ENCODE measurements around the gene BRD9.

Gene BRD9

DNA sequence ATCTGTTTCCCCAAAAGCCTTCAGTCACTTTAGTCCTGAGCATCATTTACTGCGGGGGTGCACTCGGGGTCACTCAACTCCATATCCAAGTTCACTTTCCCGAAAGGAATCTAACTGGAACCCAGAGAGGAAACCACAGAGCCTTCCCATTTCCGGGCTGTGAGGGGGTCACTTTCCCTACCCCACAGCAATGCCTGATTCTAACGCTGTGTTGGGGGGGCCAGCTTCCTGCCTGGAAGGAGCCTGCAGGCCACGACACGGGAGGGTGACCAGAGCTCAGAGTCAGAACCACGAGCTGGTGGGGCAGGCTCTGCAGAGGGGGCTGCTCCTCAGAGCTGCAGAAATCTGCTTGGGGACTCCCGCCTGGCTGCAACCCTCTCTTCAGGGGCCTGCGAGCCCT is 20.3 kb downstream of the BRD9 start:
- Histone ChIP-seq H3K4me1 (ENCODE audit: control insufficient read depth in 1 of 2, insufficient read depth in 1 of 2, low read depth in 1 of 2, low read length in 1 of 2) (no peaks in the 10 kb centered on the region), H3K27ac (no peak overlapping the region), H3K9me3 (no peaks in the 10 kb centered on the region), H3K27me3 (no peaks in the 10 kb centered on the region), H3K4me3 (ENCODE audit: low read depth in 1 of 2, low read length in 1 of 2) (no peak overlapping the region), H3K36me3 (peaks cover 100% of the 10 kb centered on the region)
- TF ChIP-seq, protein P1, sequence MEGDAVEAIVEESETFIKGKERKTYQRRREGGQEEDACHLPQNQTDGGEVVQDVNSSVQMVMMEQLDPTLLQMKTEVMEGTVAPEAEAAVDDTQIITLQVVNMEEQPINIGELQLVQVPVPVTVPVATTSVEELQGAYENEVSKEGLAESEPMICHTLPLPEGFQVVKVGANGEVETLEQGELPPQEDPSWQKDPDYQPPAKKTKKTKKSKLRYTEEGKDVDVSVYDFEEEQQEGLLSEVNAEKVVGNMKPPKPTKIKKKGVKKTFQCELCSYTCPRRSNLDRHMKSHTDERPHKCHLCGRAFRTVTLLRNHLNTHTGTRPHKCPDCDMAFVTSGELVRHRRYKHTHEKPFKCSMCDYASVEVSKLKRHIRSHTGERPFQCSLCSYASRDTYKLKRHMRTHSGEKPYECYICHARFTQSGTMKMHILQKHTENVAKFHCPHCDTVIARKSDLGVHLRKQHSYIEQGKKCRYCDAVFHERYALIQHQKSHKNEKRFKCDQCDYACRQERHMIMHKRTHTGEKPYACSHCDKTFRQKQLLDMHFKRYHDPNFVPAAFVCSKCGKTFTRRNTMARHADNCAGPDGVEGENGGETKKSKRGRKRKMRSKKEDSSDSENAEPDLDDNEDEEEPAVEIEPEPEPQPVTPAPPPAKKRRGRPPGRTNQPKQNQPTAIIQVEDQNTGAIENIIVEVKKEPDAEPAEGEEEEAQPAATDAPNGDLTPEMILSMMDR (IDR thresholded peaks at IDR 0.05) = no peak

DNA sequence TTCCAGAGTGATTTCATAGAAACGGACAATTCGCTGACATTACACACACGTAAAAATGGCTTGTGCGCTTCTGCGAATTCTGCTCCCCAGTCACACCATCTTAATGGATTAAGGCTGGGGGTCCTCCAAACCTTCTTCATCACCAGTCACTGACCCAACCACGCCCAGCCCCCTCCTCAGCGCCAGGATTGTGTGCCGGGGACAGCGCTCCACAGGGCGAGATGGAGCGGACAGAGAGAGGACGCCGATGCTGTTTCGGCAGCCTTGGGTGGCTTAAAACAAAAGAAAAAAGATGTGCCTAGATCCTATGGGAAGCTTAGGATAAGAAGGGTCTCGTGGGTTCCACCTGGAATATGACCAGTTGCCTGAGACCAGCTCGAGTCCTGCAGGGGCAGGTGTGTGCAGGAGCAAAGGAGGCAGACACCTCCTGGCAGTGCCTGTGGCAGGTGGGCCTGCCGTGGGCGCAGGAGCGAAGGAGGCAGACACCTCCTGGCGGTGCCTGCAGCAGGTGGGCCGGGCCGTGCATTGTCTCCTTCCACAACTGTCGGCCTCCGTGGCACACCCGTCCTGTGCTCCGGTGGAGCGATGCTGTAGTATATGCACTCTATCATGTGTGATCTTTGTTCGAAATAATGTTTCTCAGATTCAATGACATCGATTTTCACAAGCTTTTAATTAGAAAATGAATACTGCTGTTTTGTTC is 20.9 kb downstream of the BRD9 start:
- no peak overlapping the region for H3K27ac ChIP-seq
- TF ChIP-seq, protein P1 (IDR thresholded peaks at IDR 0.05) = no peak
- H3K36me3 ChIP-seq = peaks cover 100% of the 10 kb centered on the region

DNA sequence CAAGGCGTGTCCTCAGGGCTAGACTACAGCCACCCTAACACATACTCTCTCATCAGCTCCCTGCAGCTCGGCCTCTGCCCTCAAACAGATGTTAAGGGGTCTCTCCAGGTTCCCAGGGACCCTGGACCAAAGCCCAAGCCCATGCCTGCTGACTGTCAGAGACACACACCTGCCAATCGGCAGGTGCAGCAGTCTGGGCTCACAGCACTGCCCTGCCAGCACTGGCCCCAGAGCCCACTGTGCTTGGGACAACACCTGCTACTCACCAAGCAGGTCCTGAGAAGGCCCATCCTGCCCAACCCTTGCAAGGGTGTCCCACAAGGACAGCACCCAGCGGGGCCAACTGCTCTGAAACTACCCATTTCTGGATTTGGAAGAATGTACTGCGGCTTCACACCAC is 21.6 kb downstream of the BRD9 start:
- peaks cover 97% of the 10 kb centered on the region for H3K36me3 ChIP-seq
- TF ChIP-seq, protein P1 (IDR thresholded peaks at IDR 0.05) = no peak
- H3K4me1 ChIP-seq (ENCODE audit: control insufficient read depth in 1 of 2, insufficient read depth in 1 of 2, low read depth in 1 of 2, low read length in 1 of 2) = no peaks in the 10 kb centered on the region

More for the DNA sequence above, 20.9 kb downstream of the BRD9 start:
- H3K27me3 ChIP-seq = no peaks in the 10 kb centered on the region
- no peak overlapping the region for H3K4me3 ChIP-seq (ENCODE audit: low read depth in 1 of 2, low read length in 1 of 2)
- no peaks in the 10 kb centered on the region for H3K4me1 ChIP-seq (ENCODE audit: control insufficient read depth in 1 of 2, insufficient read depth in 1 of 2, low read depth in 1 of 2, low read length in 1 of 2)
- H3K9me3 ChIP-seq = no peaks in the 10 kb centered on the region

DNA sequence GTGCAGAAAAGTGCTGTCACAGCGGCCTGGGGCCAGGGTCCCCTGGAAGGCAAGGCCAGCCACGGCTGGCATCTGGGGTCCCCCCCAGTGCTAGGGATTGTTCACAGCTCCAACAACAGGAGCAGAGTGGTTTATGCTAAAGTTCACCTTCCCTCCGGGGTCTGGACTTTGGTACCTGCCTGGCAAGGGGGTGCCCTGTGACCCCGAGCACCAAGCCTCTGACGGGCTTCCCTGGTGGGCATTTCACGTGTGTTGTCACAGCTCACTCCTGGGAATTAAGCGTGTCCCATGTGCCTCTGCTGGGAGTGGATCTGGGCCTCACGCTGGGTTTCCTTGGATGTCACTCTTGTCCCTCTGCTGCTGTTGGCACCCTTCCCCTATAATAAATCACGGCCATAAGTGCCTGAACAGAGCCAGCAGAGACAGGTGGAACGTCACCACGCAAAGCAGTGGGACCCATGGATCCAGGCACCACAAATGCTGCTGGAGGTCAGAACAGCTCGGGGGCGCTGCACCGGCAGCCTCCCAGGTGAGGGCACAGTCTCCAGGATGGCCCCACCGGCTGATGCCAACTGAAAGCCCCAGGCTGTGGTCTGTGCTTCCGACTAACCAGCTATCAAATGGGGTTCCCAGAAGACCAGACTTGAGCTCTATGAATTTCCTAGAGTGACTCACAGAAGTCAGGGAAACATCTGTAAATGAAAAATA is 24.0 kb downstream of the BRD9 start:
- no peak overlapping the region for H3K27ac ChIP-seq
- H3K4me1 ChIP-seq (ENCODE audit: control insufficient read depth in 1 of 2, insufficient read depth in 1 of 2, low read depth in 1 of 2, low read length in 1 of 2) = no peaks in the 10 kb centered on the region
- H3K36me3 ChIP-seq = peaks cover 97% of the 10 kb centered on the region
- no peak overlapping the region for H3K4me3 ChIP-seq (ENCODE audit: low read depth in 1 of 2, low read length in 1 of 2)
- no peaks in the 10 kb centered on the region for H3K9me3 ChIP-seq
- no peaks in the 10 kb centered on the region for H3K27me3 ChIP-seq
- TF ChIP-seq, protein P1 (IDR thresholded peaks at IDR 0.05) = no peak

More for the DNA sequence above, 21.6 kb downstream of the BRD9 start:
- no peak overlapping the region for H3K4me3 ChIP-seq (ENCODE audit: low read depth in 1 of 2, low read length in 1 of 2)
- H3K27ac ChIP-seq = no peak overlapping the region
- no peaks in the 10 kb centered on the region for H3K27me3 ChIP-seq
- H3K9me3 ChIP-seq = no peaks in the 10 kb centered on the region

DNA sequence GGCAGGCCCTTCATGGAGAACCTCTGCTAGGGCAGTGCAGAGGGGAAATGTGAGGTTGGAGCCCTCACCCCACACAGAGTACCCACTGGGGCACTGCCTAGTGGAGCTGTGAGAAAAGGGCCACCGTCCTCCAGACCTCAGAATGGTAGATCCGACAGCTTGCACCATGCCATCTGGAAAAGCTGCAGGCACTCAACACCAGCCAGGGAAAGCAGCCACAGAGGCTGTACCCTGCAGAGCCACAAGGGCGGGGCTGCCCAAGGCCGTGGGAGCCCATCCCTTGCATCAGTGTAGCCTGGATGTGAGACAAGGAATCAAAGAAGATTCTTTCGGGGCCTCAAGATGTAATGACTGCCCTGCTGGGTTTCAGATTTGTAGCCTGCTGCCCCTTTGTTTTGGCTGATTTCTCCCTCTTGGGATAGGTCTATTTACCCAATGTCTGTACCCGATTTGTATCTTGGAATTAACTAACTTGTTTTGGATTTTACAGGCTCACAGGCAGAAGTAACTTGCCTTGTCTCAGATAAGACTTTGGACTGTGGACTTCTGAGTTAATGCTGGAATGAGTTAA is 25.2 kb downstream of the BRD9 start:
- TF ChIP-seq, protein P1 (IDR thresholded peaks at IDR 0.05) = no peak
- no peaks in the 10 kb centered on the region for H3K9me3 ChIP-seq
- H3K36me3 ChIP-seq = peaks cover 97% of the 10 kb centered on the region
- H3K27ac ChIP-seq = no peak overlapping the region
- H3K27me3 ChIP-seq = no peaks in the 10 kb centered on the region
- H3K4me1 ChIP-seq (ENCODE audit: control insufficient read depth in 1 of 2, insufficient read depth in 1 of 2, low read depth in 1 of 2, low read length in 1 of 2) = no peaks in the 10 kb centered on the region
- H3K4me3 ChIP-seq (ENCODE audit: low read depth in 1 of 2, low read length in 1 of 2) = no peak overlapping the region
